Measurements from ENCODE around the gene TBC1D8B. TPM values are rescaled to one million over a fixed set of nuclear protein-coding genes. Genes with fewer than 3 reads are reported as not detected.
A peak's percentile ranks its signal among the peaks of the same experiment; 100 is the strongest.

The TBC1D8B gene
- total and polyA plus RNA-seq, 2 of the 13 experiments (the other 11 are each of a cell fraction or from before 2014, with no cell fraction given): 6.2 to 7.2 TPM

DNA sequence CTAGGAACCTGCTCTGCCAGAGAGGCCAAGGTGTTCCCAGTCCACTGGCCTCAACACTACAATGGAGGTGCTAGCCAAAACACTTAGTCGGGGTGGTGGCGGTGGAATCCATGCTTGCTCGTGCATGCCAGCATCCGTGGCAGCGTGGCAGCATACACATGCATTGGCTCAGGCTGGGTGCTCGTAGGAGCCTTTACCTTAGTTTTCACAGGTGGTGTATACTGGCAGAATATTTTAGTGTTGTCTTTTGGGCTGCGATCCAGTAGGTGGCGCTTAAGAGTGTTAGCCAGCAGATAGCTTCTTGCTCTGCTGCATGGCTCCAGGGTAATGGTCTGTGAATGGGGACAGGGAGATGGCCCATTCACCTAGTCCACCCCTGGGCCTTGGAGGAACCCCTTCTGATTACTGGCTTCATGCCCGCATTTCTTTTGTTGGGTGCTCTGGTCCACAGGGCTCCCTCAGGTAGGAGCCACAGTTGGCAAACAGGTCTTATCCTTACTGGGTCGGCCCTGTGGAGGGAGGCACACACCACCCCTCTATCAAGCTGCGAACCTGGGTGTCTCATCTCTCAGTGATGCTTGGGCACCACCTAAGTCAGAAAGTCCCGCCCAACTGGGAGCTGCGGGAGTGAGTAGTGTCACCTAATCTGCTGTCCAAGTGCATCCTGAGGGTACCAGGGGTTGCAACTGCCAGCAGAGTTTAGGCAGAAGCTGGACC is 60.7 kb downstream of the TBC1D8B start:
- Histone ChIP-seq H4K20me1 (ENCODE audit: insufficient read depth, low read length) (no peaks in the 10 kb centered on the region), H3K9ac (ENCODE audit: insufficient read depth, low read depth, low read length) (no peak overlapping the region), H3K4me2 (ENCODE audit: low read depth, low read length) (no peak overlapping the region), H3K4me3 (replicated peaks in 1 of 3; ENCODE audit: insufficient read depth in 1 of 3, low read depth in 2 of 3, low read length in 3 of 3) (no peak overlapping the region), H3K27me3 (ENCODE audit: control insufficient read depth in 1 of 2, insufficient read depth in 2 of 2, low read length in 2 of 2) (no peaks in the 10 kb centered on the region), H3K27ac (ENCODE audit: extremely low read length, insufficient read depth, low read length) (no peak overlapping the region), H3K4me1 (ENCODE audit: insufficient read depth, low read length) (no peaks in the 10 kb centered on the region), H3K36me3 (replicated peaks in 1 of 2; ENCODE audit: control insufficient read depth in 1 of 2, insufficient read depth in 2 of 2, low read length in 2 of 2) (no peaks in the 10 kb centered on the region), H3K79me2 (ENCODE audit: insufficient read depth, low read length) (no peaks in the 10 kb centered on the region), H2AFZ (ENCODE audit: low read length) (no peak overlapping the region), H3K9me3 (ENCODE audit: low read length) (no peaks in the 10 kb centered on the region)
- peak; percentile 15 for FAIRE-seq
- no TSS peak for BruUV-seq (replicated peaks)
- intact Hi-C loops (cut with micrococcal nuclease; ENCODE audit: unreplicated experiment): no loop called here
- no CpG with 5 or more reads among the region's 13 CpGs for WGBS (ENCODE audit: low lambda C conversion rate)
- DNase-seq (ENCODE audit: low spot score): peak; percentile 3
- POLR2A ChIA-PET: no interaction called here
- ATAC-seq: peak; percentile 72
- in situ Hi-C loops (cut with HindIII; ENCODE audit: extremely low pct_ligation_motif_present, low pct_unique_long_range_greater_than_20kb): no loop called here
- no peak for TF ChIP-seq KDM6A (CRISPR knock-in tag; IDR thresholded peaks at IDR 0.05; ENCODE audit: low read depth)
- TF ChIP-seq PHF5A (CRISPR knock-in tag; IDR thresholded peaks at IDR 0.05; ENCODE audit: low read depth, unreplicated experiment): no peak
- TF ChIP-seq ETV5 (CRISPR knock-in tag; IDR thresholded peaks at IDR 0.05; ENCODE audit: borderline replicate concordance): no peak
- no peak for TF ChIP-seq ZNF629 (CRISPR knock-in tag; conservative IDR thresholded peaks at IDR 0.05)
- no peak for TF ChIP-seq CSRNP2 (CRISPR knock-in tag; conservative IDR thresholded peaks at IDR 0.05; ENCODE audit: low read depth)
- no peak for TF ChIP-seq ATRX (CRISPR knock-in tag; IDR thresholded peaks at IDR 0.05; ENCODE audit: borderline replicate concordance)
- TF ChIP-seq CTCF (CRISPR knock-in tag; IDR thresholded peaks at IDR 0.05): peak; percentile 53
- TF ChIP-seq STAG1 (CRISPR knock-in tag; IDR thresholded peaks at IDR 0.05): peak; percentile 33
- TF ChIP-seq TRIM22 (IDR thresholded peaks at IDR 0.05): no peak
- TF ChIP-seq ZNF235 (CRISPR knock-in tag; IDR thresholded peaks at IDR 0.05; ENCODE audit: borderline replicate concordance): no peak
- TF ChIP-seq, protein P1, sequence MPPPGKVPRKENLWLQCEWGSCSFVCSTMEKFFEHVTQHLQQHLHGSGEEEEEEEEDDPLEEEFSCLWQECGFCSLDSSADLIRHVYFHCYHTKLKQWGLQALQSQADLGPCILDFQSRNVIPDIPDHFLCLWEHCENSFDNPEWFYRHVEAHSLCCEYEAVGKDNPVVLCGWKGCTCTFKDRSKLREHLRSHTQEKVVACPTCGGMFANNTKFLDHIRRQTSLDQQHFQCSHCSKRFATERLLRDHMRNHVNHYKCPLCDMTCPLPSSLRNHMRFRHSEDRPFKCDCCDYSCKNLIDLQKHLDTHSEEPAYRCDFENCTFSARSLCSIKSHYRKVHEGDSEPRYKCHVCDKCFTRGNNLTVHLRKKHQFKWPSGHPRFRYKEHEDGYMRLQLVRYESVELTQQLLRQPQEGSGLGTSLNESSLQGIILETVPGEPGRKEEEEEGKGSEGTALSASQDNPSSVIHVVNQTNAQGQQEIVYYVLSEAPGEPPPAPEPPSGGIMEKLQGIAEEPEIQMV (CRISPR knock-in tag; IDR thresholded peaks at IDR 0.05; ENCODE audit: low read depth): no peak
- TF ChIP-seq BRD4 (CRISPR knock-in tag; IDR thresholded peaks at IDR 0.05): no peak
- TF ChIP-seq RELA (CRISPR knock-in tag; IDR thresholded peaks at IDR 0.05): no peak
- TF ChIP-seq ZNF317 (CRISPR knock-in tag; IDR thresholded peaks at IDR 0.05): no peak
- TF ChIP-seq ATF6 (CRISPR knock-in tag; conservative IDR thresholded peaks at IDR 0.05): no peak
- CTCF ChIA-PET (ENCODE audit: low intra/inter-chr PET ratio, low total read pairs): no interaction called here

All from HepG2 (cell line).